NCI-H2107 (cell line): ENCODE measurements around the gene MTHFSD.

Experiments used
- DNase-seq: peaks from one replicate; lab custom pipeline; 2025; lab: John Stamatoyannopoulos, UW

MTHFSD gene

DNA sequence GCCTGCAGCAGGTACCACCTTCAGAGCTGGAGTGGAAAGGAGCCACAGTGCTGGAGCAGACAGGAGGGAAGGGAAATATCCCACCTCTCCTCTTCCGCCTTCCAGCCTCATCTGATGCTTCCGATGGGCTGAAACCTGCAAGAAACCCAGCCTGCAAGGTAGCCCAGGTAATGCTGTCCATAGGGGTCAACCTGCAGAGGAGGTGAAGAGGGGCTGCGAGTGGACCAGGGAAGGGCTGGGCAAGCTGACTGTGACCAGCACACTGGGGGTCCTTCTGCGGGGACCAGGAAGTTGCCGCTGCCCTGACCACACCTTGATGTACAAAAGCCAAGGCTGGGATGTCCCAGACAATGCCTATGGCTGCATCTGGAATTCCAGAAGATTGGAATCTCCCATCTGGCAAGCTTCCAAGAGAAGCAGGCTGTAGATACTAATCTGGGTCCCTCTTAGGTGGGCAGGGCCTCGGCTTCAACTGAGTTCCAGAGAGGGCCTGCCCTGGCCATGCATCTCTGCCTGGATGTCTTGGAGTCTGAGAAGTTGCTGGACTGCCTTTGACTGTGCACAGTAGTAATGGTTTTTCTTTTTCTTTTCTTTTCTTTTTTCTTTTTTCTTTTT lies 29.1 kb upstream of the MTHFSD start:
- no peak for DNase-seq

- no peak for DNase-seq
These were observed 26.4 kb upstream of the MTHFSD start for GRCh38 chr16:86581458-86581857.

DNA sequence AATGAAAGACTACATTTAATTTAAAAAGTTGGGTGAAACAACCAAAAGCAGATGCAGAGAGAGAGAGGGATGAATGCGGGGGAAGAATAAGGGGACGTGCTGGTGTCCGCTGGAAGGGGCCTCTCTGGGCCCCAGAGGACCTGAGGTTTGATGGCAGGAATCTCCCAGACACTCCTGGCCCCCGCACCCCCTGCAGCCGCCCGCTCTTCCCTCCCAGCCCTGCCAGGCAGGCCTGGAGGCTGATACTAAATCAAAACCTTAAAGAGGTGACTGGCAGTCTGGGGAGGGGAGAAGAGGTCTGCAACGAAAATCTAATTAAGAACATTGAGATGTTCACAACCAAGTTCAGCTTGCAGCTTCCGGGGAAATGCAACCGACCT lies 25.7 kb upstream of the MTHFSD start:
- DNase-seq: no peak

DNA sequence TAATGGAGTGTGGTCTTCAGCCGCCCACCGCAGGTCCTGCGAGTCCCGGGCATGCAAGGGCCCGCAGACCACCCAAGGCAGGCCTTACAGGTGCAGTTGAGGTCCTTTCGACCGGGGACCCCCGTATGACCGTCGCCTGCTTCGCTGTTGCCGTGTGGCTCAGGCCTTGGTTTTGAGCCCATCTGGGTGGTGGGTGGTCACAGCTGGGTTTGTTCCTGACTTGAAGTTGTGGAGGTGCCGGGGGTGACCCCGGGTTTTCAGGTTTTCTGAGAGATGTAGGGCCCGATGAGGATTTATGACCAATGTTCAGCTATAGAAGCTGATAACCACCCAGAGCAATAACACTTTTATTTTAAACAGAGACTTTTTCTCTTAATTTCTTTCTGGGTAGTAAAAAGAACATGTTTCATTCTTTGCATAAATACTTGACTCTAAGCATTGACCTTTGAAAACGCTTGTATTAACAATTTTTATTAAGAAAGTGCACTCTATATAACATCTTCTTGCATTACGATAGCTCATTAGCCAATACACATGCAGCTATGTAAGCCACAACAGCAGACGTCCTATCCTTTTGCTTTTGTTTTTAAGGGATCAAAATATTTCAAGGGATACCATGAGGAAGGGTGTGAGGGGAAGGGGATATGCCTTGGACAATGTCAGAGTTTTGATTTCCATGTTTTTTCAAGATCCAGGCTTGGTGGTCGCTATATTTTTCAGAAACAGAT lies 25.2 kb upstream of the MTHFSD start:
- no peak for DNase-seq

DNA sequence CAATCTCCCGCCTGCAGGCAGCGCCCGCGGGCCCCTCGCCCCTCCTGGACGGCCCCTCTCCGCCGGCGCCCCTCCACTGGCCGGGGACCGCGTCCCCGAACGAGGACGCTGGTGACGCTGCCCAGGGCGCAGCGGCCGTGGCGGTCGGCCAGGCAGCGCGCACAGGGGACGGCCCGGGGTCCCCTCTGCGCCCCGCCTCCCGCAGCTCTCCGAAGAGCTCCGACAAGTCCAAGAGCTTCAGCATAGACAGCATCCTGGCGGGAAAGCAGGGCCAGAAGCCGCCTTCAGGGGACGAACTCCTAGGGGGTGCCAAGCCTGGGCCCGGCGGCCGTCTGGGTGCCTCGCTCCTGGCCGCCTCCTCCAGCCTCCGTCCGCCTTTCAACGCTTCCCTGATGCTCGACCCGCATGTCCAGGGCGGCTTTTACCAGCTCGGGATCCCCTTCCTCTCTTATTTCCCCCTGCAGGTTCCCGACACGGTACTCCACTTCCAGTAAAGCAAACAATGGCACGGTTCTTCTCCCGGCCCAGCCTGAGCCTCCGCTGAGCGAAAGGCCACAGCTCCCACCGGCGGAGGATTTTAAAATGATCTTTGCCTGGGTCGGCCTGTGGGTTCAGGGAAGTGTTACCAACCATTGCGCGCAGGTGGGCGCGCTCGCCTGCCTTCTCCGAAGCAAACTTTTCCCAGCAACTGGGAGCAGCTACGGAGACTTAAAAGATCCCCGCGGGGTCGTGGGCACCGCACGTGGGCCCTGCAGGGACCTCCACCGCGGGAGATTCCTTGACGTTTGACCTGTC lies 24.4 kb upstream of the MTHFSD start:
- no peak for DNase-seq

DNA sequence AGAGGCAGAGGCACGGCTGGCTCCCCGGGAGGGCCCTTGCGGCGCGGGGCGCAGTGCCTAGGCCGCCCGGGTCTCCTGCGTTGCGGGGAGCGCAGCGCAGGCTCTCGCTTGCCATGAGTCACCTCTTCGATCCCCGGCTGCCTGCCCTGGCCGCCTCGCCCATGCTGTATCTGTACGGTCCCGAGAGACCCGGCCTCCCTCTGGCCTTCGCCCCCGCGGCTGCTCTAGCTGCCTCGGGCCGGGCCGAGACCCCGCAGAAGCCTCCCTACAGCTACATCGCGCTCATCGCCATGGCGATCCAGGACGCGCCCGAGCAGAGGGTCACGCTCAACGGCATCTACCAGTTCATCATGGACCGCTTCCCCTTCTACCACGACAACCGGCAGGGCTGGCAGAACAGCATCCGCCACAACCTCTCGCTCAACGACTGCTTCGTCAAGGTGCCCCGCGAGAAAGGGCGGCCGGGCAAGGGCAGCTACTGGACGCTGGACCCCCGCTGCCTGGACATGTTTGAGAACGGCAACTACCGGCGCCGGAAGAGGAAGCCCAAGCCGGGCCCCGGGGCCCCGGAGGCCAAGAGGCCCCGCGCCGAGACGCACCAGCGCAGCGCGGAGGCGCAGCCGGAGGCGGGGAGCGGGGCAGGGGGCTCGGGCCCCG lies 23.7 kb upstream of the MTHFSD start:
- DNase-seq: no peak

DNA sequence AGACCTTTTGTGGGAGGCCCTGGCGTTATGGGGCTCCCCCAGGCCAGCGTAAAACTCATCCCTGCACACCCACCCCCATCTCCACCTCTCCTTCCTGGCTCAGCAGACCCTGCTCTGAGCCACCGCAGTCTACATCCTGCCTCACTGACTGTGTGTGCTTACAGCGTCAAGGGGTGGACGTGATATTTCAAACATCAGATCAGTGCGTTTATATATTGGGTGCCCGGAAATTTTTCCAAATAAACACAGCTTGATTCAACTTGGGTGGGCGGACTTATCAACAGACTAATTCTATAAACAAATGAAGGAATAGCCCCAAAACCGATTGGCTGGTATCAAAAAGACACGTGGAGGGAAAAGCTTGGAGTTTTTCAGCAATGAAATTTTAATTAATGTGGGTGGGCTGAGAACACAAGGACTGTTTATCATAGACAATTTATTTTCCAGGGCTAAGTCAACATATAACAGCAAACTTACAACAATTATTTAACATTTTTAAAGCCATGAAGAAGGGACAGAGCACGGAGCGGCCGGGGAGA lies 23.1 kb upstream of the MTHFSD start, which contains the start of gene FOXL1:
Gene FOXL1, plus strand, starts transcription at position 489 of the 539 bp plus-strand sequence. CDS start 175 bp downstream, outside the sequence.
- no peak for DNase-seq

- no peak for DNase-seq
These were observed 22.4 kb upstream of the MTHFSD start for GRCh38 chr16:86577314-86577971.

DNA sequence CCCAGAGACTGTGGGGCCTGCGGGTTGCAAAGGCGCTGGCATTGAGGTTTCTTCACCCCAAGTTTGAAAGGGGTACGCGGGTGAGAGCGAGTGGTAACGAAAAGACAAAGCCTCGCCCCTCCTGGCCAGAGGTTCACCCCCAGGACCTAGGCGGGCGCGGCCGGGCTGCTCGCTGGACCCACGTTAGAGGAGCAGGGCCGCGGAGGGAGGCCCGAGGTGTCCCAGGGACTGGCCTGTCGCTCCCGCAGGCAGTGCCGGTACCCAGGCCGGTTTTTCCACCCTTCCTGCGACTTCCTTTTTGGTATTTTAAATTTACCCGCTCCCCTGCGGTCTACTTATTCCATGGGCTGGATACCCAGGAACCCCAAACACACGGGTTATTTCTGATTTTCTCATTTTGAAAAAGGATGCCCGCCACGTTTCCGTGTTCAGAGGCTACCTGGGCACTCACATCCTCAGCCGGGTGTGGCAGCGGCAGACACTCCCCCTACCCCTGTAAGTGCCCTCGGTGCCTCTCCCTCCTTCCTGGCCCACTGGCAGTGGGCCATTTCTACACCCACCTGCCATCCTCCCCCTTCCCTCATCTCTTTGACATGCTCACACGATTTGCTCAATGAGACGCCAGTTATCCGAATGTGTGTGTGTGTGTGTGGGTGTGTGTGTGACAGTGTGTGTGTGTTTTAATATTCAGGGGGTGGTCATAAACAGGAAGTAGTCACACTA lies 21.7 kb upstream of the MTHFSD start:
- no peak for DNase-seq

DNA sequence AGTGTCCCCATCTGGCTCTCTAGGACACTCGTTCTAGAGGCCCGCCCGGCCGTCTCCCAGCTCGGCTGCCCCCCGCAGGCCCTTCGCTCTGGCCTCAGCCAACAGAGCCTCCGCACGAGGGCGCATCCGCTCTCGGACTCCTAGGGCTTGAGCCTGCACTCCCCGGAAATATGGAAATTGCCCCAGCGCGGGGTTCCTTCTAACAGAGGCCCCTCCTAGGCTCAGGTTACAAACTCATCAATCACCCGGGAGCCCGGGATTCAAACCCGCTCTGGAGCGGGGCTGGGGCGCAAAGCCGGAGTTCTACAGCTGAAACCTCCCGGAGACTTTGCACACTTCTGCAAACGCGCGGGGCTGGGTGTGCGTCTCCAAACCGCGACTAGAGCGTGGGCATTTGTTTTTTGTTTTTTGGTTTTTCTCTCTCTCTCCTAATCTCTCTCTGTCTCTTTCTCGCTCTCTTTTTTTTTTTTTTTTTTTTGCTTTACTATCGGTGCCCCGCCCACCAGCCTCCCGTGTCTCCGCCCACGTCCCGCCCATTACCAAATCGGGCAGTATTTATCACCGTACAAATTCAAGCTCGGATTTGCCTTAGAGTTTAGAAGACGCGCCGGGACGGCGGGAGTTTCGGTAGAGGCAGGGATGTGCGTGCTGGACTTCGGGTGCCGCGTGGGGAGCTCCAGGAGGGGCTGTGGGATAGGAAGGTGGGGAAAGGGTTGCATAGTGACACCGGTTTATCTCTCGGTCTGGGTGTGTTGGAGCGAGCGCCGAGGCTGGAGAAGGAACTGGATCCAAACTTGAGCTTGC lies 20.9 kb upstream of the MTHFSD start:
- no peak for DNase-seq

DNA sequence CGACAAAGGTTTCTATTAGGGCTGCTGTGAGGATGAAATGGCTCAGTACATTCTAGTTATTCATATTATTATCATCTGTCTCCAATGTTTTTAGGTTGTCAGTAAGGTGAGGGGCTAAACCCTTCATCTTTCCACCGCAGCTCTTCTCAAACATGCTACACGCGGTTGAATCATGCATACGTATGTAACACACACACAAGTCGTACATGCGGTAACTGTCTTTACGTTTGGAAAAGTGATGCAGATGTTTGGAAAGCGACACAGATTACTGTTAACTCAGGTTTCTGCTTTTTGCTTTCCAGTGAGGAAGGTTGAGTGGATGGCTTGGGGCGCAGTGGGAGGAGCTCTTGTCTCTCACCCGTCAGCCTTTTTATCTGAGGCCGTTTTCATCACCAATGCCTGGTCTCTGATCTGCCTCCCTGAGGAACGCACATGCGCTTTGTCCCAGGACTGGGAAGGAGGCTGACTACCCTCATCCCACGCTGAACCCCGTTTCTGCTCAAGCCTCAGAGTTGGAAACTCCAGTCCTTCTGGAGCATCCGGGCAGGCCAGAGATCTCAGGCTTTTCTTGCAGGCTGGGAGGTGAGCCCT lies 20.2 kb upstream of the MTHFSD start:
- DNase-seq: no peak

- DNase-seq: no peak
These were observed 19.6 kb upstream of the MTHFSD start for GRCh38 chr16:86574646-86575045.

DNA sequence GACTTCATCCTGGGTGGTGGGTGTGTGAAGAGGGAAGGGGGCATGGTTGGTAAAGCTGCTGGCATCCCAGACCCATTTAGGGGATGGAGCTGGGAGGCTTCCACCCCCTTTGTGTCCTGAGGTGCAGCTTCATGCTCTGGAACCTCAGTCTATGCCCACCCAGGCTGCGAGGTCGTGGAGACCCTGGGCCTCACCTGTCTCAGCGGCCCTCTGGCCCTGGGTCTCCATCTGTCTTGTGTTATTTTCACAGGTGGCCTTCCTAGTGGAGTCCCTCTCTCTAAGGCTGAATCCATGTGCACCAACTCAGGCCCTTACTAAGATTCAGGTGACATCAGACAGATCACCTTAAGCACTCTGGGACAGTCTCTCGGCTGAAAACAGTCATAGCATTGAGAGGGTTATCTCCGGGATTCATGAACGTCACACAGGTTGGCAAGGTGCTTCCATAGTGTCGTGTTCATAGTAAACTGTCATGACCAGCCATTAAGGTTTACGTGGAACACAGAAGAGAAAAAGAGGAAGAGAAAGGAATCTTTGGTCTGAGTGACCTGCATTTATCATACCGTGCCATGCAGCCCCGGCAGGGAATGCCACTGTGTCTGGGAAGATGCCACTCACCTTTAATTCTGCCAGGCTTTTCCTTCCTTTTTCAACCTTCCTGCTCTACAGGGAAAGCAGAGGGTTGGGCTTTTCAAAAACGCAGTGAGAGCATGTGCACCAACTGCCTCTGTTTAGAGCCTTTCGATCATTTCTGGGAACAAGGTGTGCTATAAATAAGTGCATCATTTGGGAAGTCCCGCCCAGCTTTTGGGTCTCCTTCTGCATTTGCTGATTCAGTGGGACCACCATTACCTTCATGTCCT lies 18.8 kb upstream of the MTHFSD start:
- DNase-seq: no peak

DNA sequence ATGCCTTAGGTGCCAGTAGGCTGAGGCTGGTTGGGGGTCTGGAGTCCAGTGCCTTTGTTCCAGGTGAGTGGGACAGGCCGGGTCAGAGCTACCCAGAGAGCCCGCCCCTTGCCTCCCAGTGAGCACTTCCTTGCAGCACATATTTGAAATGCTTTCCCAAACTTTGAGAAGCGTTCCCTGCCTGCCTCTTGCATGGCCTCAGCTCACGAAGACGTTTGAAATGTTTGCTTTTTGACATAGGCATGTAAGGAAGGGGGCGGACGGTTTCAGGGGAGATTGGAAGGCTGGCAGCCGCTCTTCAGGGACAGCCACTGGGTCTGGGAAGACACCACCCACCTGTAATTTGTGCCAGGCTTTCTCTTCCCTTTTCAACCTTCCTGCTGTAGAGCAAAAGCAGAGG lies 18.2 kb upstream of the MTHFSD start:
- DNase-seq: no peak

- DNase-seq: no peak
These were observed 17.6 kb upstream of the MTHFSD start for GRCh38 chr16:86572606-86573005.

DNA sequence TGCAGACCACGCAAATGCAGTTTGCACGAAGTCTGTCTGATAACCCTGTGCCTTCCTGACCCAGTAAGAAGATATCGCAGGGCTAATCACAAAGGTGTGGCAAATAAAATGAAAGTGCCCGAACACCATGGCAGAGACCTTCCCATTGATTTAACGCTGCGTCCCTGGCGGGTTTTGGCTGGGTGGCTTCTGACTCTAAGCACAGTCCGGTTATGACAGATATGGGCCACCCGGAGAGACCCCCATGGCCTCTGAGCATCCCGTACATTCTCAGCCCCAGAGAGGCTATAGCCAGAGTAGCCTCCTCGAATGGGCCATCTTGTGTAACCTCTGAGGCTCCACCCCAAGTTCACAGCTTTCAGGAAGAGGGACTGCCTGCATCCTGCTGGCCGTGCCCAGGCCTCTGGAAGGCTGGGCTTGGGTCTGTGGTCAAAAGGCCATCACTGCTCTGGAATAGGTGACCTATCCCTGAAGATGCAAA lies 17.0 kb upstream of the MTHFSD start:
- DNase-seq: no peak

GRCh38 chr16:86571530-86571915 lies 16.5 kb upstream of the MTHFSD start:
- DNase-seq: no peak
